Activated CD4-positive, alpha-beta T cell treated with anti-CD3 and anti-CD28 coated beads for 36 hours (primary cell): Measurements from ENCODE around the gene RECQL5. TPM values are rescaled to one million over a fixed set of nuclear protein-coding genes. Genes with fewer than 3 reads are reported as not detected.

Experiments used
- total RNA-seq, 2 experiments: library from RNA; stranded (reverse); gene quantifications; one replicate each; pipeline ENCODE4 v1.2.3, GENCODE V29; 2021

RECQL5 gene
- total RNA-seq, 2 experiments from 2014 or later = 36.4 to 40.5 TPM

Other genes with a start within 250 kb of the RECQL5 start
- 10 to 100 TPM; 51.4 to 62.5 TPM for gene TMEM94, start 210.5 kb downstream of the RECQL5 start, total RNA-seq
- 1 to 10 TPM; 2.9 to 3.0 TPM for gene CASKIN2, start 151.6 kb downstream of the RECQL5 start, total RNA-seq
- 10 to 100 TPM; 29.2 to 35.1 TPM for gene TSEN54, start 150.6 kb downstream of the RECQL5 start, total RNA-seq
- 1 to 10 TPM; 7.1 to 9.6 TPM for gene LLGL2, start 141.5 kb downstream of the RECQL5 start, total RNA-seq
- 10 to 100 TPM; 20.8 to 22.4 TPM for gene MYO15B, start 79.4 kb downstream of the RECQL5 start, total RNA-seq
- under 1 TPM; 0.12 to 0.14 TPM for gene SMIM5, start 33.7 kb downstream of the RECQL5 start, total RNA-seq
- gene SAP30BP, start 184 bp upstream of the RECQL5 start, total RNA-seq = 10 to 100 TPM; 87.8 to 100.0 TPM
- gene ITGB4, start 54.3 kb upstream of the RECQL5 start, total RNA-seq = 1 to 10 TPM in 1 of 2 experiments, under 1 TPM in 1; 0.62 to 1.5 TPM
- 10 to 100 TPM; 50.3 to 63.2 TPM for gene GALK1, start 98.0 kb upstream of the RECQL5 start, total RNA-seq
- gene UNK, start 117.7 kb upstream of the RECQL5 start, total RNA-seq = 10 to 100 TPM; 24.5 to 33.7 TPM
- gene UNC13D, start 177.2 kb upstream of the RECQL5 start, total RNA-seq = 100 to 1,000 TPM; 106 to 133 TPM
- 10 to 100 TPM; 68.7 to 74.1 TPM for gene WBP2, start 188.2 kb upstream of the RECQL5 start, total RNA-seq
- 10 to 100 TPM; 13.4 to 19.9 TPM for gene TRIM47, start 211.4 kb upstream of the RECQL5 start, total RNA-seq
- 10 to 100 TPM; 28.9 to 31.9 TPM for gene TRIM65, start 229.8 kb upstream of the RECQL5 start, total RNA-seq
- 100 to 1,000 TPM in 1 of 2 experiments, 10 to 100 TPM in 1; 98.0 to 115 TPM for gene MRPL38, start 237.7 kb upstream of the RECQL5 start, total RNA-seq